ENCODE measurements around the gene SLC2A8. TPM values are rescaled to one million over a fixed set of nuclear protein-coding genes. Genes with fewer than 3 reads are reported as not detected.

SLC2A8 gene
- total RNA-seq, 1 experiment from 2014 or later, result 16.8 TPM

DNA sequence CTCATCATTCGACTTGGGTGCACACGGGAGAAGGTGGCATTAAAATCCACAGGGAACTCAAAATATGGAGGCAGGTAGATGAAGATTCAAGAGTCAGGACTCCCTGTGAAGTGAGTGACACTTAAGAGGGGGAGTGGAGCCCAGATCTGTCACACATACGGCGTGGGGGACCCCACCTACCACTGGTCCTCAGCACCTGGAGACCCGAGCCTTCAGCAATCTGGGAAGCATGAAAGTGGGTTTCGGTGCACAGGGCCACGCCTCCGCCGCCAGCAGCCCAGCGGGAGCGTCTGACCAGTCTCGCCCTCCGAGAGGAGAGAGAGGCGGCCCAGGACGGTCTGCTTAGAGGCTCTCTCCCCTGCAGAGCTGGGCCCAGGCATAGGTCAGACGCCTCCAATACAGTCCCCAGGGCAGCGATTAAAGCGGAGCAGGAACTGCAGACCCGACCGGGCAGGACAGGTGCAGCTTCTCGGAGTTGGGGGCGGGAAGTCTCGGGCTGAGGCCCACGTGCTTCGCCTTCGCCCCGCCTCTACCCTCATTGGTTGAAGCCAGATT lies 639 bp upstream of the SLC2A8 start:
- no peaks in the 10 kb centered on the region for H3K9me3 ChIP-seq (ENCODE audit: control insufficient read depth in 1 of 2, insufficient read depth in 1 of 2, low read depth in 1 of 2, low read length in 2 of 2)
- H3K27me3 ChIP-seq (ENCODE audit: insufficient read depth, low read length), result no peaks in the 10 kb centered on the region
- ATAC-seq (no peak), DNase-seq (ENCODE audit: low read depth, low spot score) (no peak)
- H3K4me3 ChIP-seq (replicated peaks in 1 of 2; ENCODE audit: low read depth in 1 of 2, low read length in 2 of 2), result peak overlapping the region in 1 of 2 experiments; percentile 24; a peak in 1 of 4 replicates
- peaks cover 4% of the 10 kb centered on the region; the same call in 1 of the 2 replicates for H3K79me2 ChIP-seq (ENCODE audit: insufficient read depth, low read length)
- no peak overlapping the region for H3K27ac ChIP-seq (ENCODE audit: low read depth, low read length)
- intact Hi-C loops (cut with micrococcal nuclease), result loop anchor here (1.0 kb wide), 1 partner anchor 172 kb away; no protein-coding TSS in a partner anchor
- RAD21 ChIA-PET (ENCODE audit: low non-redundant PET in 1 of 2, low total read pairs in 2 of 2, uncharacterized antibody in 2 of 2, unreplicated experiment in 2 of 2), result interaction anchor here (0.8 to 1.2 kb wide), 4 partner anchors 172 to 191 kb away, joined by 3 to 9 read pairs (median 5); no protein-coding TSS in a partner anchor
- no peaks in the 10 kb centered on the region for H3K36me3 ChIP-seq (ENCODE audit: control insufficient read depth in 1 of 2, insufficient read depth in 2 of 2, low read length in 2 of 2)
- CTCF ChIA-PET, result interaction anchor here (0.8 to 1.7 kb wide), 6 partner anchors 28 to 191 kb away, joined by 3 to 16 read pairs (median 6); partner anchors contain the start of gene ZNF79
- H3K4me2 ChIP-seq (ENCODE audit: low read length), result peak overlapping the region; percentile 97
- POLR2A ChIA-PET, result interaction anchor here (0.6 to 1.2 kb wide), 8 partner anchors 8 to 172 kb away, joined by 3 to 9 read pairs (median 6); partner anchors contain the start of gene ZNF79
- no peak overlapping the region for H3K9ac ChIP-seq (ENCODE audit: low read length)
- no peaks in the 10 kb centered on the region for H4K20me1 ChIP-seq (ENCODE audit: insufficient read depth)
- H3K4me1 ChIP-seq (ENCODE audit: control insufficient read depth in 1 of 2, insufficient read depth in 2 of 2, low read length in 2 of 2), result peaks cover 3 to 33% of the 10 kb centered on the region in 2 experiments; a peak in 3 of 4 replicates
- no TSS peak for BruUV-seq (replicated peaks)
- TF ChIP-seq, protein P1, sequence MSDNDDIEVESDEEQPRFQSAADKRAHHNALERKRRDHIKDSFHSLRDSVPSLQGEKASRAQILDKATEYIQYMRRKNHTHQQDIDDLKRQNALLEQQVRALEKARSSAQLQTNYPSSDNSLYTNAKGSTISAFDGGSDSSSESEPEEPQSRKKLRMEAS (IDR thresholded peaks at IDR 0.05), result peak; percentile 96
- TF ChIP-seq ZBTB33 (IDR thresholded peaks at IDR 0.05; ENCODE audit: extremely low read depth, insufficient replicate concordance, low read length), result no peak
- H2AFZ ChIP-seq (ENCODE audit: low read depth, low read length, poor library complexity, severe bottlenecking), result no peak overlapping the region
- H3K9me2 ChIP-seq (ENCODE audit: insufficient read depth), result no peaks in the 10 kb centered on the region

DNA sequence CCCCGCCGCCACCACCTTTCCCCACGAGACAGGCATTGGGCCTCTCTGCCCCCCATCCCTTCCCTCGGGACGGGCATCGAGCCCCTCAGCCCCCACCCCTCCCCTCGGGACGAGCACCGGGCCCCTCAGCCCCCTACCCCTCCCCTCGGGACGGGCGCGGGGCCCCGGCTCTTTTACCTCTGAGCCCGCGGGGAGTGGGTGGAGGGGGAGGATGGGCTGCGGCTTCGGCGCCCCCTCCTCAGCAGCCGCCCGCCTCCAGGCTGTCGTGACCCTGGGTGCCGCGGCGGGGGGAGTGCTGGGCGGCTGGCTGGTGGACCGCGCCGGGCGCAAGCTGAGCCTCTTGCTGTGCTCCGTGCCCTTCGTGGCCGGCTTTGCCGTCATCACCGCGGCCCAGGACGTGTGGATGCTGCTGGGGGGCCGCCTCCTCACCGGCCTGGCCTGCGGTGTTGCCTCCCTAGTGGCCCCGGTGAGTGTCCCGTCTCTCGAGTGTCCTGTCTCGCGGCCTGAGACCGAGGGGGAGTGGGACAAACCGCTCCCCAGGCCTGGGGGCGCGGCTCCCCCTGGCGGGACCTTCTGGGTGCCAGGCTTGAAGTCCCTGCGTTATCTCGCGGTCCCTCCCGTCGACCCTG lies 791 bp downstream of the SLC2A8 start:
- Histone ChIP-seq H3K4me1 (ENCODE audit: control insufficient read depth in 1 of 2, insufficient read depth in 2 of 2, low read length in 2 of 2) (peaks cover 3 to 27% of the 10 kb centered on the region in 2 experiments; a peak in 3 of 4 replicates), H3K9me2 (ENCODE audit: insufficient read depth) (no peaks in the 10 kb centered on the region), H3K27me3 (ENCODE audit: insufficient read depth, low read length) (no peaks in the 10 kb centered on the region), H3K4me3 (replicated peaks in 1 of 2; ENCODE audit: low read depth in 1 of 2, low read length in 2 of 2) (peak overlapping the region; percentile 59 to 73), H3K79me2 (ENCODE audit: insufficient read depth, low read length) (peaks cover 4% of the 10 kb centered on the region; the same call in 1 of the 2 replicates), H3K9ac (ENCODE audit: low read length) (peak overlapping the region; percentile 80), H2AFZ (ENCODE audit: low read depth, low read length, poor library complexity, severe bottlenecking) (no peak overlapping the region), H4K20me1 (ENCODE audit: insufficient read depth) (no peaks in the 10 kb centered on the region), H3K27ac (ENCODE audit: low read depth, low read length) (peak overlapping the region; percentile 56; the same call in 1 of the 2 replicates), H3K36me3 (ENCODE audit: control insufficient read depth in 1 of 2, insufficient read depth in 2 of 2, low read length in 2 of 2) (no peaks in the 10 kb centered on the region), H3K9me3 (ENCODE audit: control insufficient read depth in 1 of 2, insufficient read depth in 1 of 2, low read depth in 1 of 2, low read length in 2 of 2) (no peaks in the 10 kb centered on the region), H3K4me2 (ENCODE audit: low read length) (peak overlapping the region; percentile 97)
- intact Hi-C loops (cut with micrococcal nuclease), result no loop called here
- ChIA-PET RAD21 (ENCODE audit: low non-redundant PET in 1 of 2, low total read pairs in 2 of 2, uncharacterized antibody in 2 of 2, unreplicated experiment in 2 of 2) (no interaction called here), CTCF (interaction anchor here (1.3 to 1.7 kb wide), 2 partner anchors 114 to 183 kb away, joined by 4 to 16 read pairs; no protein-coding TSS in a partner anchor), POLR2A (interaction anchor here (1.1 to 1.2 kb wide), 3 partner anchors 15 to 47 kb away, joined by 3 to 9 read pairs (median 7); no protein-coding TSS in a partner anchor)
- ATAC-seq, result no peak
- no peak for DNase-seq (ENCODE audit: low read depth, low spot score)
- BruUV-seq (replicated peaks), result no TSS peak
- no peak for TF ChIP-seq REST (IDR thresholded peaks at IDR 0.05; ENCODE audit: low read depth)
- no peak for TF ChIP-seq SRF (IDR thresholded peaks at IDR 0.05; ENCODE audit: low read depth)
- TF ChIP-seq CTCF (IDR thresholded peaks at IDR 0.05 in 2 of 3, conservative IDR thresholded peaks at IDR 0.05 in 1 of 3; ENCODE audit: borderline replicate concordance in 1 of 3, insufficient read depth in 1 of 3, low read depth in 2 of 3, low read length in 2 of 3), result peak; percentile 46 to 66 (median 48); a peak in 5 of 6 replicates
- TF ChIP-seq ZFX (IDR thresholded peaks at IDR 0.05), result 0 out of 2 replicates have a peak, but pooled peaks have one; percentile 3
- TF ChIP-seq, protein P2, sequence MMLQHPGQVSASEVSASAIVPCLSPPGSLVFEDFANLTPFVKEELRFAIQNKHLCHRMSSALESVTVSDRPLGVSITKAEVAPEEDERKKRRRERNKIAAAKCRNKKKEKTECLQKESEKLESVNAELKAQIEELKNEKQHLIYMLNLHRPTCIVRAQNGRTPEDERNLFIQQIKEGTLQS (IDR thresholded peaks at IDR 0.05), result no peak
